Left lung (tissue), 10 donors: Measurements from ENCODE around the gene SPATA7. TPM values are rescaled to one million over a fixed set of nuclear protein-coding genes. Genes with fewer than 3 reads are reported as not detected.

ENCODE experiments used
- ATAC-seq: fragments of 200-7000 bp; cut with Tn5 transposase; one replicate; pipeline ENCODE4 v1.9.1; 2020; ENCODE audit warnings: moderate library complexity
- DNase-seq, 4 donors: peaks; one replicate each; pipeline ENCODE4 v3.0.0-alpha.2; 2013 to 2020
- H3K27ac ChIP-seq, 2 donors: fragments of 200-600 bp; sonication (generic) in 1 of 2; one replicate each; pipeline versions ENCODE4 v1.5.0 to v1.8.0; 2020 to 2021
- H3K27me3 ChIP-seq, 2 donors: fragments of 200-600 bp; sonication (generic) in 1 of 2; one replicate each; pipeline versions ENCODE4 v1.5.0 to v1.8.0; 2020 to 2021
- H3K36me3 ChIP-seq, 2 donors: fragments of 200-600 bp; sonication (generic) in 1 of 2; one replicate each; pipeline versions ENCODE4 v1.5.0 to v1.8.0; 2020 to 2021
- H3K4me1 ChIP-seq, 2 donors: fragments of 200-600 bp; one replicate each; pipeline ENCODE4 v1.8.0; 2021
- H3K4me3 ChIP-seq, 2 donors: fragments of 200-600 bp; sonication (generic) in 1 of 2; one replicate each; pipeline versions ENCODE4 v1.5.0 to v1.8.0; 2020 to 2021; ENCODE audit warnings: mild to moderate bottlenecking in 1 of 2
- H3K9me3 ChIP-seq, 2 donors: fragments of 200-600 bp; sonication (generic) in 1 of 2; one replicate each; pipeline versions ENCODE4 v1.5.0 to v1.8.0; 2020 to 2021
- intact Hi-C, 2 donors: fragments of 100-400 bp; cut with DNase I; formaldehyde crosslinking; loops; one replicate each; pipeline versions ENCODE4 v1.11.2 to v1.14.2; 2022
- polyA plus RNA-seq, 6 donors: library from polyadenylated mRNA; unstranded; fragments of 120-200 nt; gene quantifications; one replicate each; pipeline ENCODE4 v1.2.1, GENCODE V29; 2013; ENCODE audit not compliant: insufficient read length in 6 of 6
- total RNA-seq, 2 donors: library from RNA; stranded (reverse); fragmentation: NEBNext Ultra II Directional; extraction: Animal tissue kit (Norgen Biotek cat#: 25700); gene quantifications; one replicate each; pipeline ENCODE4 v1.2.1, GENCODE V29; 2021
- TF ChIP-seq, protein P1 (sequence below), 2 donors: fragments of 200-600 bp; sonication (generic) in 1 of 2; IDR thresholded peaks; one replicate each; pipeline versions ENCODE4 v1.5.0 to v1.8.0; 2021; ENCODE audit warnings: antibody characterized with exemption in 2 of 2
- donor health status: DM: no; HTN: yes; CAD: no.
- donor health status: DM: no; HTN: no; CAD: no.

SPATA7 gene
- total and polyA plus RNA-seq, 8 donors: 8.9 to 31.4 (median 23.3) TPM

DNA sequence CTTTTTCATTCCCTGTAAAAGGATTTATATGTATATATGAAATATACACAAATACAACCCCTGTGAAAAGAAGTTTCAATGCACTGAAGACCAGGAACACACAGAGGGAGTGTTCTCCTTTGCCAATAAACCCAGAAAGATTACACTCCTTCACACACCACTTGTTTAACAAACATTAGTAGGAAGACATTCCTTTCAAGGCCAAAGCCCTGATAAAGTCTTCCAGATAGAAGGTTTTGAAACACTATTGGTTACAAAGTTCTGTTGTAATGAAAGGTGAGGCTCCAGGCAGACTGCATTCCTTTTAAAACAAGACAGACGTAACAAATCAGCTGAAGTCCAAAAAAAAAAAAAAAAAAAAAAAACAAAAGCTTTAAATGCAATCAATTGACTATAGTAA is 88.3 kb downstream of the SPATA7 start:
- Histone ChIP-seq H3K9me3 (peaks cover 0 to under 1% of the 10 kb centered on the region in 2 donors), H3K36me3 (peaks cover 0 to 55% of the 10 kb centered on the region in 2 donors), H3K27ac (peak overlapping the region in 1 of 2 donors; percentile 35), H3K4me3 (no peak overlapping the region), H3K4me1 (peaks cover 0 to under 1% of the 10 kb centered on the region in 2 donors), H3K27me3 (no peaks in the 10 kb centered on the region)
- intact Hi-C loops: no loop called here
- TF ChIP-seq, protein P1, sequence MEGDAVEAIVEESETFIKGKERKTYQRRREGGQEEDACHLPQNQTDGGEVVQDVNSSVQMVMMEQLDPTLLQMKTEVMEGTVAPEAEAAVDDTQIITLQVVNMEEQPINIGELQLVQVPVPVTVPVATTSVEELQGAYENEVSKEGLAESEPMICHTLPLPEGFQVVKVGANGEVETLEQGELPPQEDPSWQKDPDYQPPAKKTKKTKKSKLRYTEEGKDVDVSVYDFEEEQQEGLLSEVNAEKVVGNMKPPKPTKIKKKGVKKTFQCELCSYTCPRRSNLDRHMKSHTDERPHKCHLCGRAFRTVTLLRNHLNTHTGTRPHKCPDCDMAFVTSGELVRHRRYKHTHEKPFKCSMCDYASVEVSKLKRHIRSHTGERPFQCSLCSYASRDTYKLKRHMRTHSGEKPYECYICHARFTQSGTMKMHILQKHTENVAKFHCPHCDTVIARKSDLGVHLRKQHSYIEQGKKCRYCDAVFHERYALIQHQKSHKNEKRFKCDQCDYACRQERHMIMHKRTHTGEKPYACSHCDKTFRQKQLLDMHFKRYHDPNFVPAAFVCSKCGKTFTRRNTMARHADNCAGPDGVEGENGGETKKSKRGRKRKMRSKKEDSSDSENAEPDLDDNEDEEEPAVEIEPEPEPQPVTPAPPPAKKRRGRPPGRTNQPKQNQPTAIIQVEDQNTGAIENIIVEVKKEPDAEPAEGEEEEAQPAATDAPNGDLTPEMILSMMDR (IDR thresholded peaks at IDR 0.05): no peak
- DNase-seq: no peak
- peak; percentile 78 for ATAC-seq

DNA sequence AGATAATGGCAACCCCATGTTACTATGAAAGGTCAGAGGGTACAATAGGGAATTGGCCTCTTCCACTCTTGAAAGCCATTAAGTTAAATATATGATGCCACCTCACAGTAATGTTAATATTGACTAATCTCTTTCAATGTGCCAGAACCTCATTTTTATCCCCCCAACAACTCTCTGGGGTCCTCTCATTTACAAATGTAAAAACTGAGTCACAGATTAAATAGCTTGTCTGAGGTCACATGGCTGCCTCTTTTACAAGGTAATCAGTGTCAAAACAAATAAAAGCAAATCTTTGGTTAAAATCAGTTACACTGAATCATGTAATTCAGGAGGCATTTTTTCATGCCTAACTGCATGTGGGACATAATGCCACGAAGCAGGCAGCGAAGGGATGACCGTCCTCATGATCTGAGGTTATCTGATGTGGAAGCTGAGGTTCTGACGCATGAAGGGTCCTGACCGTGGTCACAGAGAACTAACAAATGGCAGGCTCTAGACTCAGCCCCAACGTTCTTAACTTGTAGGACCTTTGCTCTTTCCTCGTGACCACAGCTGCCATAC is 90.8 kb downstream of the SPATA7 start:
- Histone ChIP-seq H3K9me3 (peaks cover 0 to 2% of the 10 kb centered on the region in 2 donors), H3K27me3 (no peaks in the 10 kb centered on the region), H3K4me3 (no peak overlapping the region), H3K27ac (no peak overlapping the region), H3K36me3 (peaks cover 0 to 46% of the 10 kb centered on the region in 2 donors), H3K4me1 (peaks cover 0 to under 1% of the 10 kb centered on the region in 2 donors)
- intact Hi-C loops: no loop called here
- no peak for DNase-seq
- no peak for ATAC-seq
- TF ChIP-seq, protein P1 (IDR thresholded peaks at IDR 0.05): no peak

DNA sequence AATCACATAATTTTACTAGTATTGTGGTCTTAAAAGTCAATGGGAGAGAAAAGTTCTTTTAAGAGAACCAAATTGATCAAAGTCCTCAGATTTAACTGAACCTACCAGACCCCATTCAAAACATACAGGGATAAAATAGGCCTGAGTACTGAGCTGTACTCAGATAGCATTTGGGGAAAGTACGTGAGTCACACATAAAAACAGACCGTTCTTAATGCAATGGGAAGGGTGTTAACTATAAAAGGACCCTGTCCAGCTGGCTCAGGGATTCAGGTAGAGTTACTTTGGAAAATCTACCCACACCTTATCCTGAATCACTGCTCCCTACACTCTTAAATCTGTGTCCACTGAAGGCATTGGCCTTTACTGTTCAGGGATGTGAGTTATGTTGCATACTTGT is 91.4 kb downstream of the SPATA7 start:
- TF ChIP-seq, protein P1 (IDR thresholded peaks at IDR 0.05): no peak
- H3K27me3 ChIP-seq: no peaks in the 10 kb centered on the region

DNA sequence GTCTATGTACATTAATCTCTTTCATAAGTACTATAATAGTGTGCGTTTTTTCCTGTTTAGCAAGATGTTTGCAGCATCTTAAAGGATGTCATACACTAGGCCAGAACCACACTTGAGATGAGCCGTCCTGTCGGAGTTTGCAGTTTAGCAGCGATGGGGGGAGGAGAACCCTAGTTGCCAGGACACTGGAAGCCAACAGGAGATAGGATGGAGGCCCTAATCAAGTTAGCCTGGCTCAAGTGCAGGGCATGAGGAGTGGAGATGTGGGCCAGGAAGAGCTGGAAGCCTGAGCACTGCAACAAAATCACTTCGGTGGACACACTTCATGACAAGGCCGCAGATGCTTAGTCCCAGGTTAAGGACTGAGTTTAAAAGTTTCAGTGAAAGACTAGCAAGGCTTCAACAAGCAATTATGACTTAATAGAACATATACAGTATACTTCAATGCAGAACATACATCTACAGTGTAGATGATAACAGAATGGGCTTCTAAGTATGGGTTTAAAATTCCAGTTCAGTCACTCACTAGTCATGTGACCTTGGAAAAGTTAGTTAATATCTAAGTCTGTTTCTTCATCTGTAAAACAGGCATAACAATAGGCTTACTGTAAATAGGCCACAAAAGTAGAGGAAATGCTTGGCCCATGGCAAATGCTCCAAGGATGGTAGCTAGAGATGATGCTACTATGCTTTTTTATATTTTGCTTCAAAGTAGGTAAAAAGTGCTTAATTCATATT is 92.2 kb downstream of the SPATA7 start:
- H3K9me3 ChIP-seq: peaks cover 0 to 2% of the 10 kb centered on the region in 2 donors
- intact Hi-C loops: no loop called here
- peaks cover 0 to 32% of the 10 kb centered on the region in 2 donors for H3K36me3 ChIP-seq
- TF ChIP-seq, protein P1 (IDR thresholded peaks at IDR 0.05): no peak
- DNase-seq (no peak), ATAC-seq (no peak)
- H3K4me3 ChIP-seq: no peak overlapping the region
- H3K4me1 ChIP-seq: peaks cover 0 to 2% of the 10 kb centered on the region in 2 donors
- H3K27me3 ChIP-seq: no peaks in the 10 kb centered on the region
- H3K27ac ChIP-seq: no peak overlapping the region

More for the DNA sequence above, 91.4 kb downstream of the SPATA7 start:
- no peak overlapping the region for H3K27ac ChIP-seq
- intact Hi-C loops: no loop called here
- no peak overlapping the region for H3K4me3 ChIP-seq
- ATAC-seq (no peak), DNase-seq (no peak)
- H3K9me3 ChIP-seq: peaks cover 0 to 2% of the 10 kb centered on the region in 2 donors
- H3K4me1 ChIP-seq: peaks cover 0 to 2% of the 10 kb centered on the region in 2 donors
- H3K36me3 ChIP-seq: peaks cover 0 to 41% of the 10 kb centered on the region in 2 donors

DNA sequence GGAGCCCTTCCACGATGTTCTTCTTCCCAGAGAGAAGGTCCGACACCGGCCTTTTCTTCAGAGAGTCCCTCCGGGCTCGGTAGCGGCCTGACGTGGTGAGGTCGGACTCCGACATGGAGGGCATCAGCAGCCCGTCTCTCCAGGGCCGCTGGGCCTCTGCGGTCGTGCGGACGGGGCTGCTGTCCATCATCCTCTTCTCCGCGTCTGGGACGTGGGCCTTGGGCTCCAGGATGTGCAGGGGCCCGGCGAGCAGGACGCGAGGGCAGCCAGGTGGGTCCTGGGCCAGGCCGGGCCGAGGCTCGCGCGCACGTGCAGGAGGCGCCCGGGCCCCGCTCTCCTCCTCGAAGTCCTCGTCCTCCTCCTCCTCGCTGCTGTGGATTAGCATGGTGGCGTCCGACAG is 93.5 kb downstream of the SPATA7 start:
- Histone ChIP-seq H3K27me3 (no peaks in the 10 kb centered on the region), H3K9me3 (peaks cover 0 to 2% of the 10 kb centered on the region in 2 donors), H3K4me1 (peaks cover 0 to 2% of the 10 kb centered on the region in 2 donors), H3K4me3 (no peak overlapping the region), H3K27ac (no peak overlapping the region), H3K36me3 (peaks cover 0 to 32% of the 10 kb centered on the region in 2 donors)
- peak in 1 of 4 donors; percentile 78 for DNase-seq
- TF ChIP-seq, protein P1 (IDR thresholded peaks at IDR 0.05): no peak
- intact Hi-C loops: no loop called here
- ATAC-seq: no peak
